WTC11 (cell line): ENCODE data around the gene EVA1A. TPM values are rescaled to one million over a fixed set of nuclear protein-coding genes. Genes with fewer than 3 reads are reported as not detected.

Experiments
- ATAC-seq: fragments of 200-7000 bp; cut with Tn5 transposase; 2 replicates; pipeline ENCODE4 v1.10.0; 2021; ENCODE audit warnings: mild to moderate bottlenecking, moderate library complexity
- CTCF ChIA-PET: fragments of 300-600 bp; sonication (Branson Sonifier 250); formaldehyde crosslinking; loops from one replicate; lab custom pipeline; 2021; ENCODE audit warnings: antibody characterized with exemption; lab: Charles Lee
- POLR2A ChIA-PET: fragments of 350-600 bp; sonication (Branson Sonifier 250); formaldehyde crosslinking; loops from one replicate; lab custom pipeline; 2021; ENCODE audit warnings: antibody characterized with exemption; lab: Charles Lee
- DNase-seq: peaks from one replicate; pipeline ENCODE4 v3.0.0; 2021; ENCODE audit warnings: low spot score
- H3K27ac Mint-ChIP-seq: 2 replicates; pipeline ENCODE4 v1.8.0; 2021; ENCODE audit warnings: mixed read lengths
- H3K27me3 Mint-ChIP-seq: 2 replicates; pipeline ENCODE4 v1.8.0; 2021; ENCODE audit warnings: low read depth, mild to moderate bottlenecking, moderate library complexity, mixed read lengths
- H3K36me3 Mint-ChIP-seq: 2 replicates; pipeline ENCODE4 v1.8.0; 2021; ENCODE audit warnings: mixed read lengths
- H3K4me1 Mint-ChIP-seq: 2 replicates; pipeline ENCODE4 v1.8.0; 2022; ENCODE audit warnings: mixed read lengths
- H3K4me3 Mint-ChIP-seq: 2 replicates; pipeline ENCODE4 v1.8.0; 2021; ENCODE audit warnings: mild to moderate bottlenecking, moderate library complexity, mixed read lengths
- H3K9me3 Mint-ChIP-seq: 2 replicates; pipeline ENCODE4 v1.8.0; 2021; ENCODE audit warnings: mixed read lengths
- AFF4 ChIP-seq: sonication (generic); formaldehyde crosslinking; IDR thresholded peaks from 2 replicates; pipeline ENCODE4 v1.8.1; 2023; ENCODE audit warnings: mild to moderate bottlenecking, missing genetic modification reagents, borderline replicate concordance
- CBFB ChIP-seq: sonication (generic); formaldehyde crosslinking; IDR thresholded peaks from 2 replicates; pipeline ENCODE4 v1.8.1; 2022; ENCODE audit warnings: mild to moderate bottlenecking, low read depth, missing genetic modification reagents
- CDX4 ChIP-seq: fragments of 250-450 bp; sonication (Bioruptor Pico); IDR thresholded peaks from 2 replicates; pipeline ENCODE4 v1.9.0; 2021; ENCODE audit warnings: moderate library complexity, mild to moderate bottlenecking, inconsistent platforms, borderline replicate concordance
- E2F1 ChIP-seq: sonication (generic); formaldehyde crosslinking; IDR thresholded peaks from 2 replicates; pipeline ENCODE4 v1.8.0; 2022; ENCODE audit warnings: mild to moderate bottlenecking, missing genetic modification reagents
- E2F5 ChIP-seq: sonication (generic); formaldehyde crosslinking; IDR thresholded peaks from 2 replicates; pipeline ENCODE4 v1.8.1; 2022; ENCODE audit warnings: mild to moderate bottlenecking, moderate library complexity, missing genetic modification reagents
- FOXJ3 ChIP-seq: sonication (generic); formaldehyde crosslinking; IDR thresholded peaks from 2 replicates; pipeline ENCODE4 v1.9.0; 2021; ENCODE audit warnings: missing genetic modification reagents, mild to moderate bottlenecking, borderline replicate concordance
- FOXK1 ChIP-seq: sonication (generic); formaldehyde crosslinking; IDR thresholded peaks from 2 replicates; pipeline ENCODE4 v1.8.0; 2022; ENCODE audit warnings: mild to moderate bottlenecking, moderate library complexity, missing genetic modification reagents
- GABPB1 ChIP-seq: sonication (generic); formaldehyde crosslinking; IDR thresholded peaks from 2 replicates; pipeline ENCODE4 v1.8.1; 2023; ENCODE audit warnings: mild to moderate bottlenecking, missing genetic modification reagents
- HMGA2 ChIP-seq: fragments of 250-450 bp; sonication (Bioruptor Pico); IDR thresholded peaks from 2 replicates; pipeline ENCODE4 v1.4.0; 2021; ENCODE audit warnings: mild to moderate bottlenecking, moderate library complexity
- IRF2 ChIP-seq: sonication (generic); formaldehyde crosslinking; IDR thresholded peaks from 2 replicates; pipeline ENCODE4 v1.8.0; 2022; ENCODE audit warnings: low read depth, missing genetic modification reagents, borderline replicate concordance
- MLX ChIP-seq: sonication (generic); formaldehyde crosslinking; IDR thresholded peaks from 2 replicates; pipeline ENCODE4 v1.8.1; 2023; ENCODE audit warnings: mild to moderate bottlenecking, missing genetic modification reagents, moderate library complexity
- MXD4 ChIP-seq: fragments of 250-450 bp; sonication (Bioruptor Pico); IDR thresholded peaks from 2 replicates; pipeline ENCODE4 v1.8.0; 2021; ENCODE audit warnings: mild to moderate bottlenecking, moderate library complexity, borderline replicate concordance
- NR1H2 ChIP-seq: sonication (generic); formaldehyde crosslinking; IDR thresholded peaks from 2 replicates; pipeline ENCODE4 v1.9.0; 2021; ENCODE audit warnings: mild to moderate bottlenecking, moderate library complexity, missing genetic modification reagents
- RELA ChIP-seq: sonication (generic); formaldehyde crosslinking; IDR thresholded peaks from 2 replicates; pipeline ENCODE4 v1.8.1; 2022; ENCODE audit warnings: missing genetic modification reagents, mild to moderate bottlenecking, borderline replicate concordance
- RORB ChIP-seq: fragments of 250-450 bp; sonication (Bioruptor Pico); IDR thresholded peaks from 2 replicates; pipeline ENCODE4 v1.9.0; 2021; ENCODE audit warnings: mild to moderate bottlenecking
- SMAD4 ChIP-seq: sonication (generic); formaldehyde crosslinking; IDR thresholded peaks from 2 replicates; pipeline ENCODE4 v1.8.0; 2022; ENCODE audit warnings: mild to moderate bottlenecking, missing genetic modification reagents
- SOX15 ChIP-seq: fragments of 250-450 bp; sonication (Bioruptor Pico); IDR thresholded peaks from 2 replicates; pipeline ENCODE4 v1.9.0; 2021; ENCODE audit warnings: mild to moderate bottlenecking
- SP1 ChIP-seq: sonication (generic); formaldehyde crosslinking; conservative IDR thresholded peaks from 2 replicates; pipeline ENCODE4 v1.8.1; 2022; ENCODE audit warnings: missing genetic modification reagents
- TP53 ChIP-seq: sonication (generic); formaldehyde crosslinking; IDR thresholded peaks from 2 replicates; pipeline ENCODE4 v1.8.1; 2023; ENCODE audit warnings: mild to moderate bottlenecking, missing genetic modification reagents
- ZNF219 ChIP-seq: sonication (generic); formaldehyde crosslinking; IDR thresholded peaks from 2 replicates; pipeline ENCODE4 v1.8.0; 2023; ENCODE audit warnings: missing genetic modification reagents, mild to moderate bottlenecking, borderline replicate concordance
- ZNF232 ChIP-seq: sonication (generic); formaldehyde crosslinking; IDR thresholded peaks from 2 replicates; pipeline ENCODE4 v1.8.0; 2022; ENCODE audit warnings: mild to moderate bottlenecking, missing genetic modification reagents
- ZNF425 ChIP-seq: fragments of 250-450 bp; sonication (Bioruptor Pico); conservative IDR thresholded peaks from 2 replicates; pipeline ENCODE4 v1.9.0; 2021; ENCODE audit warnings: mild to moderate bottlenecking
- ZNF512 ChIP-seq: sonication (generic); formaldehyde crosslinking; IDR thresholded peaks from 2 replicates; pipeline ENCODE4 v1.8.1; 2022; ENCODE audit warnings: missing genetic modification reagents, borderline replicate concordance
- ZNF671 ChIP-seq: fragments of 250-450 bp; sonication (Bioruptor Pico); IDR thresholded peaks from 2 replicates; pipeline ENCODE4 v1.8.0; 2021; ENCODE audit warnings: mild to moderate bottlenecking
- total RNA-seq: library from RNA; stranded (reverse); gene quantifications from 3 replicates; pipeline ENCODE4 v1.2.3, GENCODE V29; 2021

The EVA1A gene
- total RNA-seq, 1 experiment from 2014 or later, result 4.1 TPM

GRCh38 chr2:75580156-75580555, 19.4 kb upstream of the EVA1A start (continued):
- TF ChIP-seq AFF4 (no peak), ZNF512 (no peak), CBFB (CRISPR knock-in tag) (no peak), FOXK1 (CRISPR knock-in tag) (no peak), CDX4 (CRISPR knock-in tag) (no peak), RELA (no peak), ZNF232 (CRISPR knock-in tag) (no peak), TP53 (CRISPR knock-in tag) (no peak), IRF2 (CRISPR knock-in tag) (no peak)

- H3K36me3 Mint-ChIP-seq, result no peaks in the 10 kb centered on the region
- peak; percentile 65 for ATAC-seq
- no peak overlapping the region for H3K27ac Mint-ChIP-seq
- H3K27me3 Mint-ChIP-seq, result no peaks in the 10 kb centered on the region; the same call in 1 of the 2 replicates
- DNase-seq, result no peak
- H3K4me1 Mint-ChIP-seq, result no peaks in the 10 kb centered on the region
- CTCF ChIA-PET, result interaction anchor here (1.1 kb wide), 1 partner anchor 19 kb away, joined by 5 read pairs; no protein-coding TSS in a partner anchor
- peaks cover 7% of the 10 kb centered on the region for H3K9me3 Mint-ChIP-seq
- POLR2A ChIA-PET, result no interaction called here
- no peak overlapping the region for H3K4me3 Mint-ChIP-seq
- TF ChIP-seq FOXJ3 (CRISPR knock-in tag) (no peak), NR1H2 (no peak), ZNF671 (CRISPR knock-in tag) (no peak), SMAD4 (CRISPR knock-in tag) (no peak), E2F5 (no peak), E2F1 (CRISPR knock-in tag) (no peak), ZNF512 (no peak), ZNF219 (CRISPR knock-in tag) (no peak), SOX15 (CRISPR knock-in tag) (no peak), ZNF425 (CRISPR knock-in tag) (no peak), MLX (CRISPR knock-in tag) (no peak), SP1 (CRISPR knock-in tag) (no peak), HMGA2 (CRISPR knock-in tag) (no peak), RORB (CRISPR knock-in tag) (no peak), TP53 (CRISPR knock-in tag) (no peak), MXD4 (CRISPR knock-in tag) (no peak), GABPB1 (CRISPR knock-in tag) (no peak), CBFB (CRISPR knock-in tag) (no peak)
Measured at GRCh38 chr2:75579186-75579585, 18.4 kb upstream of the EVA1A start.
